H1 (cell line): ENCODE data around the gene PRIMA1. TPM values are rescaled to one million over a fixed set of nuclear protein-coding genes. Genes with fewer than 3 reads are reported as not detected.

Experiments
- CTCF ChIA-PET: fragments of 300-600 bp; sonication (Branson Sonifier 250); formaldehyde crosslinking; loops from one replicate; lab custom pipeline; 2021; ENCODE audit not compliant: partially characterized antibody; lab: Charles Lee
- POLR2A ChIA-PET: fragments of 300-600 bp; sonication (Branson Sonifier 250); formaldehyde crosslinking; loops from one replicate; lab custom pipeline; 2021; ENCODE audit warnings: inconsistent platforms; ENCODE audit not compliant: partially characterized antibody; lab: Charles Lee
- DNase-seq, 2 experiments: peaks; one replicate each; pipeline versions ENCODE4 v3.0.0 to v3.0.0-alpha.2; 2010 to 2022; ENCODE audit warnings: low spot score in 2 of 2, low read depth in 1 of 2, mixed read lengths in 1 of 2
- FAIRE-seq: peaks from 2 replicates; lab custom pipeline; 2011; peaks lifted over from hg19 to GRCh38; lab: Jason Lieb, UNC
- H2AFZ ChIP-seq: 2 replicates; pipeline ENCODE4 v1.8.1; 2012; ENCODE audit warnings: low read length, inconsistent platforms
- H2AK5ac ChIP-seq: 2 replicates; pipeline ENCODE4 v1.6.1; 2013; ENCODE audit warnings: low read depth, low read length
- H2BK120ac ChIP-seq: replicated peaks from 2 replicates; pipeline ENCODE3; 2013; ENCODE audit warnings: low read depth, low read length, inconsistent platforms
- H2BK12ac ChIP-seq: 2 replicates; pipeline ENCODE4 v1.6.1; 2013; ENCODE audit warnings: low read depth, low read length
- H2BK15ac ChIP-seq: 2 replicates; pipeline ENCODE4 v1.6.1; 2013; ENCODE audit warnings: low read length
- H2BK20ac ChIP-seq: 2 replicates; pipeline ENCODE4 v1.6.1; 2013; ENCODE audit warnings: low read length
- H2BK5ac ChIP-seq: 2 replicates; pipeline ENCODE4 v1.6.1; 2013; ENCODE audit warnings: low read depth, low read length
- H3K14ac ChIP-seq: 2 replicates; pipeline ENCODE4 v1.6.1; 2013; ENCODE audit warnings: inconsistent platforms; ENCODE audit not compliant: insufficient read length
- H3K18ac ChIP-seq: 2 replicates; pipeline ENCODE4 v1.6.1; 2013; ENCODE audit warnings: low read length; ENCODE audit errors: extremely low read depth
- H3K23ac ChIP-seq: 2 replicates; pipeline ENCODE4 v1.6.1; 2013; ENCODE audit warnings: inconsistent platforms; ENCODE audit not compliant: insufficient read length
- H3K23me2 ChIP-seq: 2 replicates; pipeline ENCODE4 v1.6.1; 2013; ENCODE audit warnings: low read depth, low read length
- H3K27ac ChIP-seq: 2 replicates; pipeline ENCODE4 v1.6.1; 2011; ENCODE audit warnings: low read depth, low read length, inconsistent platforms
- H3K27me3 ChIP-seq, 4 experiments: replicated peaks in 1 of 4; 1 replicate in 1 of 4; 2 replicates in 3 of 4; pipeline versions ENCODE4 v1.6.1 to v1.8.1; 2011 to 2013; ENCODE audit warnings: low read length in 3 of 4, mild to moderate bottlenecking in 3 of 4, inconsistent platforms in 2 of 4, mixed read lengths in 2 of 4, moderate library complexity in 1 of 4; ENCODE audit not compliant: control insufficient read depth in 3 of 4, insufficient read depth in 3 of 4; ENCODE audit errors: extremely low read depth in 1 of 4
- H3K36me3 ChIP-seq, 4 experiments: 2 replicates each; pipeline versions ENCODE4 v1.6.1 to v1.8.1; 2011 to 2013; ENCODE audit warnings: mild to moderate bottlenecking in 4 of 4, low read length in 3 of 4, moderate library complexity in 2 of 4, control low read depth in 1 of 4, inconsistent platforms in 1 of 4; ENCODE audit not compliant: insufficient read depth in 4 of 4, control insufficient read depth in 2 of 4
- H3K4ac ChIP-seq: replicated peaks from 2 replicates; pipeline ENCODE3; 2013; ENCODE audit warnings: low read length, low read depth, mixed read lengths, inconsistent platforms; ENCODE audit not compliant: insufficient read length
- H3K4me1 ChIP-seq, 4 experiments: replicated peaks in 1 of 4; 1 replicate in 1 of 4; 2 replicates in 3 of 4; pipeline versions ENCODE4 v1.6.1 to v1.8.1; 2011 to 2013; ENCODE audit warnings: low read length in 3 of 4, inconsistent platforms in 2 of 4, mixed read lengths in 1 of 4; ENCODE audit not compliant: insufficient read depth in 4 of 4, control insufficient read depth in 3 of 4
- H3K4me2 ChIP-seq, 2 experiments: 2 replicates each; pipeline versions ENCODE4 v1.6.1 to v1.8.1; 2011 to 2013; ENCODE audit warnings: low read depth in 2 of 2, low read length in 2 of 2, control low read depth in 1 of 2, inconsistent platforms in 1 of 2, mild to moderate bottlenecking in 1 of 2; ENCODE audit not compliant: insufficient read depth in 1 of 2
- H3K4me3 ChIP-seq, 4 experiments: fragments of 200-600, 300-600 bp in 1 of 4; sonication (generic), shearing (Covaris generic), sonication (Bioruptor Twin) in 1 of 4; 2 replicates each; pipeline versions ENCODE4 v1.5.1 to v1.8.1; 2011 to 2016; ENCODE audit warnings: low read length in 4 of 4, low read depth in 3 of 4, control low read depth in 2 of 4, inconsistent platforms in 2 of 4, mild to moderate bottlenecking in 2 of 4, mixed read lengths in 1 of 4, moderate library complexity in 1 of 4; ENCODE audit not compliant: insufficient read depth in 2 of 4; ENCODE audit errors: extremely low read depth in 1 of 4
- H3K56ac ChIP-seq: replicated peaks from 2 replicates; pipeline ENCODE3; 2013; ENCODE audit warnings: low read depth, mild to moderate bottlenecking, mixed read lengths, low read length, inconsistent platforms; ENCODE audit not compliant: insufficient read length
- H3K79me1 ChIP-seq: 2 replicates; pipeline ENCODE4 v1.6.1; 2013; ENCODE audit warnings: low read depth, low read length, control low read depth
- H3K79me2 ChIP-seq, 2 experiments: 2 replicates each; pipeline versions ENCODE4 v1.6.1 to v1.8.1; 2012 to 2013; ENCODE audit warnings: low read length in 2 of 2, mild to moderate bottlenecking in 2 of 2, inconsistent platforms in 1 of 2; ENCODE audit not compliant: insufficient read depth in 2 of 2, control insufficient read depth in 1 of 2
- H3K9ac ChIP-seq, 4 experiments: replicated peaks in 1 of 4; 1 replicate in 1 of 4; 2 replicates in 3 of 4; pipeline versions ENCODE4 v1.6.1 to v1.8.1; 2011 to 2013; ENCODE audit warnings: low read depth in 3 of 4, low read length in 3 of 4, control low read depth in 2 of 4, mild to moderate bottlenecking in 2 of 4, moderate library complexity in 2 of 4, inconsistent platforms in 1 of 4; ENCODE audit errors: extremely low read depth in 1 of 4
- H3K9me3 ChIP-seq, 2 experiments: 2 replicates each; pipeline versions ENCODE4 v1.6.1 to v1.8.1; 2012 to 2013; ENCODE audit warnings: mild to moderate bottlenecking in 2 of 2, moderate library complexity in 2 of 2, control low read depth in 1 of 2, inconsistent platforms in 1 of 2, low read depth in 1 of 2, low read length in 1 of 2, mixed read lengths in 1 of 2; ENCODE audit not compliant: insufficient read depth in 2 of 2
- H4K20me1 ChIP-seq, 2 experiments: replicated peaks in 1 of 2; 2 replicates each; pipeline versions ENCODE3 to v1.8.1; 2011 to 2013; ENCODE audit warnings: inconsistent platforms in 2 of 2, low read length in 2 of 2, mild to moderate bottlenecking in 1 of 2; ENCODE audit not compliant: insufficient read depth in 2 of 2, control insufficient read depth in 1 of 2
- H4K5ac ChIP-seq: 2 replicates; pipeline ENCODE4 v1.6.1; 2013; ENCODE audit warnings: low read length, low read depth, mixed read lengths, inconsistent platforms; ENCODE audit not compliant: insufficient read length
- H4K8ac ChIP-seq: 2 replicates; pipeline ENCODE4 v1.8.0; 2013; ENCODE audit warnings: mild to moderate bottlenecking, moderate library complexity, low read length, inconsistent platforms; ENCODE audit not compliant: insufficient read depth; ENCODE audit errors: extremely low read depth
- H4K91ac ChIP-seq: replicated peaks from 2 replicates; pipeline ENCODE3; 2013; ENCODE audit warnings: low read length, mixed read lengths, inconsistent platforms; ENCODE audit not compliant: insufficient read length
- RNF2 ChIP-seq: fragments of 200-900, 300-1000 bp; sonication (generic); IDR thresholded peaks from 2 replicates; pipeline ENCODE4 v1.7.1; 2016; ENCODE audit warnings: borderline replicate concordance, low read depth, mild to moderate bottlenecking, antibody characterized with exemption, low read length; ENCODE audit not compliant: poor library complexity, severe bottlenecking; ENCODE audit errors: missing control alignments
- TBP ChIP-seq: IDR thresholded peaks from 2 replicates; pipeline ENCODE4 v1.6.1; 2011; ENCODE audit warnings: low read depth, low read length, improper control_type of control experiment
- WGBS, 2 experiments: shearing (Covaris generic) in 1 of 2; methylation state at CpG; one replicate each; pipeline versions ENCODE4 v1.1.6 to v1.1.7; 2013 to 2015; ENCODE audit warnings: low lambda C conversion rate in 2 of 2, mixed read lengths in 2 of 2, inconsistent platforms in 1 of 2, low coverage in 1 of 2, missing lambda C conversion rate in 1 of 2; ENCODE audit not compliant: insufficient replicate concordance in 2 of 2, insufficient coverage in 1 of 2, insufficient read length in 1 of 2; ENCODE audit errors: extremely low coverage in 1 of 2, missing lambda C conversion rate in 1 of 2; 5-methylcytosine and 5-hydroxymethylcytosine counted together
- polyA plus RNA-seq, 7 experiments: library from polyadenylated mRNA; depleted of rRNA in 3 of 7; stranded (reverse) in 5 of 7; unstranded in 2 of 7; fragments of >200 nt in 5 of 7; fragments of 200-250 nt in 2 of 7; gene quantifications; 1 replicate in 5 of 7; 2 replicates in 1 of 7; 4 replicates in 1 of 7; pipeline versions ENCODE4 v1.2.1 to v1.2.3, GENCODE V29; 2011 to 2013; ENCODE audit warnings: missing spikeins in 2 of 7, mixed read lengths in 2 of 7
- total RNA-seq: library from RNA; stranded (reverse); fragmentation: NEBNext Ultra II Directional; extraction: Animal tissue kit (Norgen Biotek cat#: 25700); gene quantifications from 2 replicates; pipeline ENCODE4 v1.2.1, GENCODE V29; 2021

PRIMA1 gene
- total and polyA plus RNA-seq, 2 of the 8 experiments (the other 6 are each of a cell fraction or from before 2014, with no cell fraction given), result 2.8 to 4.5 TPM

DNA sequence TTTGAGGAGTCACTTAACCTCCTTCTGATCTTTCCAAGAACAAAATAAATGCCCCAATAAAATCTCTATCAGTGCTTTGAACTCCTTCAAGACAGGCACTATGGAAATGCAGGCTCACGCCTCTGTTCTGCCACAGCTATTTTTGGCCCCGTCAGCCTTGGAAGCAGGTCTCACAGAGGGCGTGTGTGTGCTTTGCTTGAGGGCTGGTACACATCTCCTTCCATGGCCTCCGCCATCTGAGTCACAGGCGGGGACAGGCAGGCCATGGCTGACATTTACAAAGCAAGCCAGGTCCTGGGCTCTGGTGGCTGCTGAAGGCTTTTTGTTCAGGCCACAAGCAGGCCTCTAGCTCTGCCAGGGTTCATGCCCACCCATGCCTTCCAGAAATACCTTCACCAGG lies 16.0 kb downstream of the PRIMA1 start:
- H4K5ac ChIP-seq, result no peak overlapping the region
- no peak overlapping the region for H3K9ac ChIP-seq
- no peak overlapping the region for H2BK5ac ChIP-seq
- no peaks in the 10 kb centered on the region for H4K20me1 ChIP-seq
- H4K91ac ChIP-seq, result no peak overlapping the region
- no peak for TF ChIP-seq RNF2
- no peak for TF ChIP-seq TBP
- H3K4me2 ChIP-seq, result no peak overlapping the region
- H3K27me3 ChIP-seq, result no peaks in the 10 kb centered on the region
- H3K27ac ChIP-seq, result no peak overlapping the region
- H3K23me2 ChIP-seq, result no peaks in the 10 kb centered on the region
- ChIA-PET POLR2A (no interaction called here), CTCF (interaction anchor here (0.8 to 2.5 kb wide), 7 partner anchors 9 to 132 kb away, joined by 3 to 6 read pairs (median 3); no protein-coding TSS in a partner anchor)
- no peak overlapping the region for H2AFZ ChIP-seq
- H2BK15ac ChIP-seq, result no peak overlapping the region
- H3K4me3 ChIP-seq, result no peak overlapping the region
- no peak overlapping the region for H4K8ac ChIP-seq
- no peaks in the 10 kb centered on the region; a peak in 1 of 8 replicates for H3K36me3 ChIP-seq
- FAIRE-seq (no peak), DNase-seq (no peak)
- no peak overlapping the region for H3K14ac ChIP-seq
- H3K79me2 ChIP-seq, result no peaks in the 10 kb centered on the region
- no peaks in the 10 kb centered on the region for H3K9me3 ChIP-seq
- no peak overlapping the region for H3K4ac ChIP-seq
- no peak overlapping the region for H2BK20ac ChIP-seq
- 93% methylated on average over 5 of the region's 5 CpGs; no CpG with 5 or more reads in 1 of the 2 experiments for WGBS, 2 experiments
- H3K18ac ChIP-seq, result no peak overlapping the region
- H3K56ac ChIP-seq, result no peak overlapping the region
- peaks cover 0 to 3% (median 0%) of the 10 kb centered on the region in 4 experiments; a peak in 1 of 7 replicates for H3K4me1 ChIP-seq
- no peak overlapping the region for H2BK120ac ChIP-seq
- H2BK12ac ChIP-seq, result no peak overlapping the region
- no peak overlapping the region for H3K23ac ChIP-seq
- H2AK5ac ChIP-seq, result no peak overlapping the region
- no peaks in the 10 kb centered on the region for H3K79me1 ChIP-seq
